H9 (cell line): Measurements from ENCODE around the gene GRK4. TPM values are rescaled to one million over a fixed set of nuclear protein-coding genes. Genes with fewer than 3 reads are reported as not detected.

Experiments used
- DNase-seq: peaks from one replicate; pipeline ENCODE4 v3.0.0-alpha.2; 2017
- H2AFZ ChIP-seq: one replicate; pipeline ENCODE4 v1.6.1; 2013; ENCODE audit warnings: mild to moderate bottlenecking, low read length, control low read depth, moderate library complexity
- H2AK5ac ChIP-seq: 2 replicates; pipeline ENCODE4 v1.6.1; 2013; ENCODE audit warnings: low read length, control low read depth, mixed read lengths; ENCODE audit not compliant: insufficient read length
- H2BK120ac ChIP-seq: one replicate; pipeline ENCODE4 v1.6.1; 2013; ENCODE audit warnings: low read depth, mild to moderate bottlenecking, low read length, control low read depth, inconsistent platforms; ENCODE audit not compliant: poor library complexity, severe bottlenecking
- H2BK12ac ChIP-seq: 2 replicates; pipeline ENCODE4 v1.6.1; 2013; ENCODE audit warnings: low read length, control low read depth, mixed read lengths, low read depth; ENCODE audit not compliant: insufficient read length
- H2BK15ac ChIP-seq: 2 replicates; pipeline ENCODE4 v1.6.1; 2013; ENCODE audit warnings: low read depth, low read length, control low read depth
- H2BK20ac ChIP-seq: one replicate; pipeline ENCODE4 v1.6.1; 2013; ENCODE audit warnings: low read depth, mild to moderate bottlenecking, low read length, control low read depth, inconsistent platforms; ENCODE audit not compliant: poor library complexity, severe bottlenecking
- H2BK5ac ChIP-seq: 2 replicates; pipeline ENCODE4 v1.6.1; 2013; ENCODE audit warnings: low read length, control low read depth, mixed read lengths; ENCODE audit not compliant: insufficient read length
- H3K14ac ChIP-seq: 2 replicates; pipeline ENCODE4 v1.6.1; 2013; ENCODE audit warnings: low read length, control low read depth; ENCODE audit not compliant: insufficient read depth
- H3K18ac ChIP-seq: 2 replicates; pipeline ENCODE4 v1.6.1; 2013; ENCODE audit warnings: low read depth, mild to moderate bottlenecking, mixed read lengths, low read length, control low read depth; ENCODE audit not compliant: insufficient read length
- H3K23ac ChIP-seq: 2 replicates; pipeline ENCODE4 v1.6.1; 2013; ENCODE audit warnings: low read length, control low read depth, mixed read lengths, low read depth; ENCODE audit not compliant: insufficient read length
- H3K23me2 ChIP-seq: 2 replicates; pipeline ENCODE4 v1.6.1; 2013; ENCODE audit warnings: low read depth, mild to moderate bottlenecking, mixed read lengths, low read length, control low read depth; ENCODE audit not compliant: insufficient read length, poor library complexity, severe bottlenecking
- H3K27ac ChIP-seq: 2 replicates; pipeline ENCODE4 v1.5.1; 2013; ENCODE audit warnings: low read length, control low read depth, mixed read lengths, low read depth; ENCODE audit not compliant: insufficient read length
- H3K27me3 ChIP-seq: 2 replicates; pipeline ENCODE4 v1.6.1; 2013; ENCODE audit warnings: low read length, control low read depth, inconsistent platforms; ENCODE audit not compliant: insufficient read depth
- H3K4ac ChIP-seq: 2 replicates; pipeline ENCODE4 v1.6.1; 2013; ENCODE audit warnings: low read depth, mild to moderate bottlenecking, control low read depth, inconsistent platforms, low read length, moderate library complexity
- H3K4me1 ChIP-seq: 2 replicates; pipeline ENCODE4 v1.6.1; 2013; ENCODE audit warnings: low read length, control low read depth, inconsistent platforms; ENCODE audit not compliant: insufficient read depth
- H3K4me2 ChIP-seq: 2 replicates; pipeline ENCODE4 v1.6.1; 2013; ENCODE audit warnings: low read length, control low read depth, mixed read lengths; ENCODE audit not compliant: insufficient read length, insufficient read depth
- H3K56ac ChIP-seq: 2 replicates; pipeline ENCODE4 v1.6.1; 2013; ENCODE audit warnings: low read depth, mild to moderate bottlenecking, mixed read lengths, low read length, control low read depth; ENCODE audit not compliant: insufficient read length
- H3K79me1 ChIP-seq: 2 replicates; pipeline ENCODE4 v1.6.1; 2013; ENCODE audit warnings: low read depth, mild to moderate bottlenecking, moderate library complexity, low read length, control low read depth, inconsistent platforms; ENCODE audit not compliant: insufficient read depth, poor library complexity, severe bottlenecking
- H3K79me2 ChIP-seq: 2 replicates; pipeline ENCODE4 v1.6.1; 2013; ENCODE audit warnings: low read length, control low read depth, inconsistent platforms; ENCODE audit not compliant: insufficient read depth
- H3K9ac ChIP-seq: 2 replicates; pipeline ENCODE4 v1.6.1; 2013; ENCODE audit warnings: low read length, control low read depth, mixed read lengths; ENCODE audit not compliant: insufficient read length; ENCODE audit errors: extremely low read depth
- H3K9me3 ChIP-seq: one replicate; pipeline ENCODE4 v1.6.1; 2013; ENCODE audit warnings: low read depth, low read length, inconsistent platforms; ENCODE audit not compliant: control insufficient read depth
- H3T11ph ChIP-seq: one replicate; pipeline ENCODE4 v1.6.1; 2013; ENCODE audit warnings: mild to moderate bottlenecking, low read length, control low read depth, inconsistent platforms
- H4K20me1 ChIP-seq: one replicate; pipeline ENCODE4 v1.6.1; 2013; ENCODE audit not compliant: control insufficient read depth, insufficient read length, insufficient read depth
- H4K5ac ChIP-seq: 2 replicates; pipeline ENCODE4 v1.6.1; 2013; ENCODE audit warnings: low read depth, mild to moderate bottlenecking, mixed read lengths, low read length, control low read depth; ENCODE audit not compliant: insufficient read length
- H4K8ac ChIP-seq: replicated peaks from 2 replicates; pipeline ENCODE4 v1.6.1; 2013; ENCODE audit warnings: low read length, control low read depth, mixed read lengths, low read depth; ENCODE audit not compliant: insufficient read length
- H4K91ac ChIP-seq: 2 replicates; pipeline ENCODE4 v1.6.1; 2013; ENCODE audit warnings: low read depth, mild to moderate bottlenecking, moderate library complexity, mixed read lengths, low read length, control low read depth; ENCODE audit not compliant: insufficient read length
- H3K27ac Mint-ChIP-seq, 3 experiments: 2 replicates in 2 of 3; 3 replicates in 1 of 3; pipeline ENCODE4 v1.8.0; 2020 to 2021; ENCODE audit warnings: mixed read lengths in 3 of 3, mild to moderate bottlenecking in 1 of 3, moderate library complexity in 1 of 3
- H3K27me3 Mint-ChIP-seq: 2 replicates; pipeline ENCODE4 v1.8.0; 2021; ENCODE audit warnings: low read depth, mild to moderate bottlenecking, moderate library complexity, mixed read lengths
- H3K36me3 Mint-ChIP-seq, 3 experiments: 2 replicates in 2 of 3; 3 replicates in 1 of 3; pipeline ENCODE4 v1.8.0; 2020 to 2021; ENCODE audit warnings: low read depth in 3 of 3, mixed read lengths in 3 of 3; ENCODE audit not compliant: insufficient read depth in 1 of 3
- H3K4me1 Mint-ChIP-seq, 2 experiments: 2 replicates each; pipeline ENCODE4 v1.8.0; 2020; ENCODE audit warnings: mixed read lengths in 2 of 2
- H3K4me3 Mint-ChIP-seq, 2 experiments: 2 replicates in 1 of 2; 3 replicates in 1 of 2; pipeline ENCODE4 v1.8.0; 2020 to 2021; ENCODE audit warnings: mild to moderate bottlenecking in 2 of 2, mixed read lengths in 2 of 2, moderate library complexity in 1 of 2
- H3K9me3 Mint-ChIP-seq, 2 experiments: 2 replicates in 1 of 2; 3 replicates in 1 of 2; pipeline ENCODE4 v1.8.0; 2020; ENCODE audit warnings: mild to moderate bottlenecking in 2 of 2, mixed read lengths in 2 of 2, moderate library complexity in 1 of 2
- WGBS: extraction: QIAGEN DNeasy Blood & Tissue Kit; methylation state at CpG from one replicate; pipeline ENCODE4 v1.1.7; 2013; ENCODE audit warnings: missing lambda C conversion rate, low lambda C conversion rate, mixed read lengths; ENCODE audit not compliant: insufficient read length; ENCODE audit errors: extremely low coverage; 5-methylcytosine and 5-hydroxymethylcytosine counted together
- total RNA-seq: library from RNA; stranded (reverse); gene quantifications from 2 replicates; pipeline ENCODE4 v1.2.1, GENCODE V29; 2021
- TF ChIP-seq, protein P1 (sequence below): fragments of 200-600 bp; sonication (generic); conservative IDR thresholded peaks from 3 replicates; pipeline ENCODE4 v1.8.0; 2021; ENCODE audit warnings: antibody characterized with exemption, mild to moderate bottlenecking

The GRK4 gene
- total RNA-seq, 1 experiment from 2014 or later, result 4.8 TPM

DNA sequence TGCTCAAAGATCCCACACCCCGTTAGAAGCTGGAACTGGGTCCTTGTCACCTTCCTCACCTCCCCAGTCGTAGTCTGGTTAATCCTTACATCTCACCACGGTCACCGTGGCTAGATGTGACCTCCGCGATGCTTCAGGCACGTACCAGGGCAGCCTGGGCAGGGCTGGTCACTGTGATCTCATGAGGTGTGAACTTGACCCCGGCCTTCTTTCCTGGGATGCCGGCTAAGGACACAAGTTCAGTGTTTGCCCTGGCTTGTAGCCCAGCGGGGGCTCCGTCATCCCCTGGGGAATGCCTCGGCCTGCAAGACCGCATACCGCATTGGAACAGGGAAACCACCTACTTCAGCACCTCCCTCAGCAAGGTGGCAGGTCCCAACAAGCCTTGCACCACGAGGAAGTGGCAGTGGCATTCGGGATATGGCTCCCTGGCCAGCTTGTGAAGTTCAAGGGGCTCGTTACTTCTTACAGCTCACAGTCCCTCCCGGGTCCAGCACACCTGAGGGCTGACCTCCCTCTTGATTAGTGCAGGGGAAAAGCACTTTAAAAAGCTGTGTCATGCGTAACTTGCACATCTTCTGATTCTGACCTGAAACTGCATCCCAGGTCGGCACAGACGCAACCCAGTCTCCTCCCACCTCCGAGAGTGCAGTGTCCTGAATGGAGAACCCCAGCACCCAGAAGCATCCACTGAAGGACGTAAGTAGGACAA is 26.1 kb upstream of the GRK4 start:
- Mint-ChIP-seq H3K27ac (peak overlapping the region in 2 of 3 experiments; percentile 83 to 92; a peak in 4 of 7 replicates), H3K9me3 (no peaks in the 10 kb centered on the region), H3K4me3 (peak overlapping the region; percentile 50 to 81; a peak in 3 of 5 replicates), H3K36me3 (peaks cover 39 to 66% (median 62%) of the 10 kb centered on the region in 3 experiments; a peak in 6 of 7 replicates), H3K4me1 (peaks cover 28 to 30% of the 10 kb centered on the region in 2 experiments), H3K27me3 (no peaks in the 10 kb centered on the region; the same call in 1 of the 2 replicates)
- Histone ChIP-seq H4K20me1 (no peaks in the 10 kb centered on the region), H3T11ph (no peak overlapping the region), H2BK120ac (no peak overlapping the region), H2AFZ (no peak overlapping the region), H2BK15ac (no peak overlapping the region), H4K5ac (no peak overlapping the region), H3K9ac (no peak overlapping the region), H4K8ac (no peak overlapping the region), H3K4me2 (no peak overlapping the region), H4K91ac (no peak overlapping the region), H2BK20ac (no peak overlapping the region), H2AK5ac (no peak overlapping the region), H2BK5ac (no peak overlapping the region), H3K27ac (no peak overlapping the region), H3K18ac (no peak overlapping the region), H3K56ac (no peak overlapping the region), H3K23me2 (peaks cover 10% of the 10 kb centered on the region), H2BK12ac (no peak overlapping the region), H3K4ac (no peak overlapping the region), H3K79me2 (no peaks in the 10 kb centered on the region; the same call in 1 of the 2 replicates), H3K9me3 (no peaks in the 10 kb centered on the region), H3K23ac (no peak overlapping the region), H3K4me1 (no peaks in the 10 kb centered on the region), H3K79me1 (no peaks in the 10 kb centered on the region), H3K14ac (no peak overlapping the region), H3K27me3 (no peaks in the 10 kb centered on the region)
- DNase-seq, result peak; percentile 46
- TF ChIP-seq, protein P1, sequence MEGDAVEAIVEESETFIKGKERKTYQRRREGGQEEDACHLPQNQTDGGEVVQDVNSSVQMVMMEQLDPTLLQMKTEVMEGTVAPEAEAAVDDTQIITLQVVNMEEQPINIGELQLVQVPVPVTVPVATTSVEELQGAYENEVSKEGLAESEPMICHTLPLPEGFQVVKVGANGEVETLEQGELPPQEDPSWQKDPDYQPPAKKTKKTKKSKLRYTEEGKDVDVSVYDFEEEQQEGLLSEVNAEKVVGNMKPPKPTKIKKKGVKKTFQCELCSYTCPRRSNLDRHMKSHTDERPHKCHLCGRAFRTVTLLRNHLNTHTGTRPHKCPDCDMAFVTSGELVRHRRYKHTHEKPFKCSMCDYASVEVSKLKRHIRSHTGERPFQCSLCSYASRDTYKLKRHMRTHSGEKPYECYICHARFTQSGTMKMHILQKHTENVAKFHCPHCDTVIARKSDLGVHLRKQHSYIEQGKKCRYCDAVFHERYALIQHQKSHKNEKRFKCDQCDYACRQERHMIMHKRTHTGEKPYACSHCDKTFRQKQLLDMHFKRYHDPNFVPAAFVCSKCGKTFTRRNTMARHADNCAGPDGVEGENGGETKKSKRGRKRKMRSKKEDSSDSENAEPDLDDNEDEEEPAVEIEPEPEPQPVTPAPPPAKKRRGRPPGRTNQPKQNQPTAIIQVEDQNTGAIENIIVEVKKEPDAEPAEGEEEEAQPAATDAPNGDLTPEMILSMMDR, result no peak
- no CpG with 5 or more reads among the region's 23 CpGs for WGBS
